ENCODE results near the gene GSK3B. TPM values are rescaled to one million over a fixed set of nuclear protein-coding genes. Genes with fewer than 3 reads are reported as not detected.

Gene GSK3B
- total RNA-seq, 1 experiment from 2014 or later: 56.6 TPM

DNA sequence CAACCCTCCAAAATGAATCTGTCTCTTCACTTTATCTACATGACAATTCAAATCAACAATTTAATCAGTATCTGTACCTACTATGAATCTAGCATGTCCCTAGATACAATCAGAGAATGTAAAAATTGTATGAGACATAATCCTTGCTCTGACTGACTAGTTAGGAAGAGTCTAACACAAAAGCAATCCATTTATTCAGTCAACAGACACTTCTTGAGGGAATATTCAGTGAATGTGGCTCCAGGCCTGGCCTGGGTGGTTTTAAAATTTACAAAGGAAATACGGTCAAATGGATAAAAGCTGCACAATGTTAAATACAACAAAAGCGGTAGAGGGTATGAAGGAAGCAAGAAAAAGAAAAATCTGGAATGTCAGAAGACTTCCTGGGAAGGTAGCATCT, 45.2 kb downstream of the GSK3B start:
- Histone ChIP-seq H3K36me3 (ENCODE audit: insufficient read depth, low read length, poor library complexity, severe bottlenecking) (peaks cover 3% of the 10 kb centered on the region), H3K27me3 (replicated peaks; ENCODE audit: insufficient read depth, low read depth, low read length, poor library complexity) (no peaks in the 10 kb centered on the region), H3K27ac (ENCODE audit: low read depth, low read length, poor library complexity, severe bottlenecking) (no peak overlapping the region), H3K9me3 (ENCODE audit: low read depth, low read length, poor library complexity, severe bottlenecking) (peaks cover 23% of the 10 kb centered on the region), H3K4me3 (ENCODE audit: low read depth, low read length, poor library complexity, severe bottlenecking) (no peak overlapping the region), H3K4me1 (ENCODE audit: insufficient read depth, low read length, poor library complexity, severe bottlenecking) (peaks cover 6% of the 10 kb centered on the region)
- no peak for DNase-seq (ENCODE audit: low spot score)
- BruUV-seq (replicated peaks): no TSS peak
- ChIA-PET CTCF (no interaction called here), POLR2A (ENCODE audit: low non-redundant PET) (no interaction called here)
- intact Hi-C loops (cut with micrococcal nuclease; ENCODE audit: unreplicated experiment): no loop called here
- TF ChIP-seq EZH2 (IDR thresholded peaks at IDR 0.05; ENCODE audit: borderline replicate concordance, low read depth, low read length, poor library complexity, severe bottlenecking): no peak
- TF ChIP-seq, protein P1, sequence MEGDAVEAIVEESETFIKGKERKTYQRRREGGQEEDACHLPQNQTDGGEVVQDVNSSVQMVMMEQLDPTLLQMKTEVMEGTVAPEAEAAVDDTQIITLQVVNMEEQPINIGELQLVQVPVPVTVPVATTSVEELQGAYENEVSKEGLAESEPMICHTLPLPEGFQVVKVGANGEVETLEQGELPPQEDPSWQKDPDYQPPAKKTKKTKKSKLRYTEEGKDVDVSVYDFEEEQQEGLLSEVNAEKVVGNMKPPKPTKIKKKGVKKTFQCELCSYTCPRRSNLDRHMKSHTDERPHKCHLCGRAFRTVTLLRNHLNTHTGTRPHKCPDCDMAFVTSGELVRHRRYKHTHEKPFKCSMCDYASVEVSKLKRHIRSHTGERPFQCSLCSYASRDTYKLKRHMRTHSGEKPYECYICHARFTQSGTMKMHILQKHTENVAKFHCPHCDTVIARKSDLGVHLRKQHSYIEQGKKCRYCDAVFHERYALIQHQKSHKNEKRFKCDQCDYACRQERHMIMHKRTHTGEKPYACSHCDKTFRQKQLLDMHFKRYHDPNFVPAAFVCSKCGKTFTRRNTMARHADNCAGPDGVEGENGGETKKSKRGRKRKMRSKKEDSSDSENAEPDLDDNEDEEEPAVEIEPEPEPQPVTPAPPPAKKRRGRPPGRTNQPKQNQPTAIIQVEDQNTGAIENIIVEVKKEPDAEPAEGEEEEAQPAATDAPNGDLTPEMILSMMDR (conservative IDR thresholded peaks at IDR 0.05; ENCODE audit: low read depth, low read length): no peak

DNA sequence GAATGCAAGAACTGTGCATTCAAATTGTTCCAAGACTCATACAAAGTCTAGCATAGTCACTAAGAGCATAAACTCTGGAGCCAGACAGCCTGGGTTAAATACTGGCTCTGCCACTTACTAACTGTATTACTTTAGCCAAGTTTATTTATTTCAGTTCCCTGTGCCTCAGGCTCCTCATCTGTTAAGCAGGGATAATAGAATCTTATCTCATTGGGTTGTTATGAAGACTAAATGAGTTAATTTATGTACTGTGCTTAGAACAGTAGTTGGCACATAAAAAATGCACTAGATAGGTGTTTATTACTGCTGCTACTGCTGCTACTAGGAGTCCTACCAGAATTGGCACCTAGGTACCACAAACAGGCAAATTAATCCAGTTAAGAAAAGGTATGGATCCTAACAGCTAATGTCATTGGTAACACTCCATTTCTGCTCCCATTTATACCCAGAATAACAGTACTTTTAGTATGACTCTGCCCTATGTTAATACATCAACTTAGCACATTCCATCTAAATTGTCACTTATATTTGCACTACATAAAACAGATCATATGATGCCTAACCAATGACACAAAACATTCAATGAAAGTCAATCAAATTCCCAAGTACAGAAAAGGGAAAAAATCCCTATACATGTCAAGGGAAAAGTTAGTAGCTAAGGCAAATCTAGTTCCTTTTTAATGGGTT, 45.7 kb downstream of the GSK3B start:
- no peak overlapping the region for H3K27ac ChIP-seq (ENCODE audit: low read depth, low read length, poor library complexity, severe bottlenecking)
- peaks cover 6% of the 10 kb centered on the region for H3K4me1 ChIP-seq (ENCODE audit: insufficient read depth, low read length, poor library complexity, severe bottlenecking)
- POLR2A ChIA-PET (ENCODE audit: low non-redundant PET): no interaction called here
- H3K27me3 ChIP-seq (replicated peaks; ENCODE audit: insufficient read depth, low read depth, low read length, poor library complexity): no peaks in the 10 kb centered on the region
- no TSS peak for BruUV-seq (replicated peaks)
- H3K36me3 ChIP-seq (ENCODE audit: insufficient read depth, low read length, poor library complexity, severe bottlenecking): peaks cover 3% of the 10 kb centered on the region
- intact Hi-C loops (cut with micrococcal nuclease; ENCODE audit: unreplicated experiment): no loop called here
- DNase-seq (ENCODE audit: low spot score): peak; percentile 26
- H3K4me3 ChIP-seq (ENCODE audit: low read depth, low read length, poor library complexity, severe bottlenecking): no peak overlapping the region
- H3K9me3 ChIP-seq (ENCODE audit: low read depth, low read length, poor library complexity, severe bottlenecking): peaks cover 24% of the 10 kb centered on the region
- CTCF ChIA-PET: no interaction called here
- TF ChIP-seq, protein P1 (conservative IDR thresholded peaks at IDR 0.05; ENCODE audit: low read depth, low read length): no peak
- TF ChIP-seq EZH2 (IDR thresholded peaks at IDR 0.05; ENCODE audit: borderline replicate concordance, low read depth, low read length, poor library complexity, severe bottlenecking): no peak

- H3K36me3 ChIP-seq (ENCODE audit: insufficient read depth, low read length, poor library complexity, severe bottlenecking): peaks cover 3% of the 10 kb centered on the region
- no peak for DNase-seq (ENCODE audit: low spot score)
- no TSS peak for BruUV-seq (replicated peaks)
- H3K4me3 ChIP-seq (ENCODE audit: low read depth, low read length, poor library complexity, severe bottlenecking): no peak overlapping the region
- ChIA-PET CTCF (no interaction called here), POLR2A (ENCODE audit: low non-redundant PET) (no interaction called here)
- TF ChIP-seq, protein P1 (conservative IDR thresholded peaks at IDR 0.05; ENCODE audit: low read depth, low read length): no peak
- no peak for TF ChIP-seq EZH2 (IDR thresholded peaks at IDR 0.05; ENCODE audit: borderline replicate concordance, low read depth, low read length, poor library complexity, severe bottlenecking)
- no peaks in the 10 kb centered on the region for H3K27me3 ChIP-seq (replicated peaks; ENCODE audit: insufficient read depth, low read depth, low read length, poor library complexity)
- intact Hi-C loops (cut with micrococcal nuclease; ENCODE audit: unreplicated experiment): no loop called here
- peaks cover 24% of the 10 kb centered on the region for H3K9me3 ChIP-seq (ENCODE audit: low read depth, low read length, poor library complexity, severe bottlenecking)
- H3K4me1 ChIP-seq (ENCODE audit: insufficient read depth, low read length, poor library complexity, severe bottlenecking): peaks cover 6% of the 10 kb centered on the region
- no peak overlapping the region for H3K27ac ChIP-seq (ENCODE audit: low read depth, low read length, poor library complexity, severe bottlenecking)
Observed at GRCh38 chr3:120047686-120048085, 46.6 kb downstream of the GSK3B start.
